Adrenal gland (tissue), 12 donors: Measurements from ENCODE around the gene GPC3. TPM values are rescaled to one million over a fixed set of nuclear protein-coding genes. Genes with fewer than 3 reads are reported as not detected.

Experiments
- DNase-seq, 7 donors: peaks; one replicate each; pipeline ENCODE4 v3.0.0-alpha.2; 2019 to 2020
- H3K27ac ChIP-seq, 5 donors: fragments of 200-600 bp; sonication (generic) in 4 of 5; 1 replicate in 3 of 5; 2 replicates in 2 of 5; pipeline versions ENCODE4 v1.5.1 to v1.8.0; 2016 to 2020; ENCODE audit warnings: mild to moderate bottlenecking in 1 of 5
- H3K27me3 ChIP-seq: fragments of 200-600 bp; 2 replicates; pipeline ENCODE4 v1.8.0; 2021
- H3K36me3 ChIP-seq, 2 donors: fragments of 200-600 bp; replicated peaks in 1 of 2; 1 replicate in 1 of 2; 2 replicates in 1 of 2; pipeline versions ENCODE4 v1.5.1 to v1.8.0; 2018 to 2022
- H3K4me1 ChIP-seq, 2 donors: fragments of 200-600 bp; replicated peaks in 1 of 2; 1 replicate in 1 of 2; 2 replicates in 1 of 2; pipeline versions ENCODE4 v1.5.1 to v1.8.0; 2018 to 2021
- H3K4me3 ChIP-seq, 4 donors: fragments of 200-600 bp; sonication (generic) in 3 of 4; one replicate each; pipeline ENCODE4 v1.5.1; 2016 to 2018
- H3K9me3 ChIP-seq, 3 donors: fragments of 200-600 bp; sonication (generic) in 1 of 3; replicated peaks in 1 of 3; 1 replicate in 2 of 3; 2 replicates in 1 of 3; pipeline versions ENCODE4 v1.5.1 to v1.8.0; 2016 to 2021
- CTCF ChIP-seq, 6 experiments: fragments of 450-650 bp in 4 of 6; fragments of 200-600 bp in 2 of 6; sonication (generic) in 1 of 6; IDR thresholded peaks; 1 replicate in 5 of 6; 2 replicates in 1 of 6; pipeline versions ENCODE4 v1.5.1 to v1.8.0; 2016 to 2021; ENCODE audit warnings: antibody characterized with exemption in 6 of 6, mild to moderate bottlenecking in 2 of 6, moderate library complexity in 1 of 6
- POLR2A ChIP-seq, 2 donors: fragments of 450-650 bp; IDR thresholded peaks; one replicate each; pipeline ENCODE4 v1.6.1; 2017; ENCODE audit warnings: antibody characterized with exemption in 2 of 2, mild to moderate bottlenecking in 2 of 2, moderate library complexity in 1 of 2
- WGBS, 4 donors: extraction: QIAGEN DNeasy Blood & Tissue Kit in 2 of 4; methylation state at CpG; one replicate each; pipeline versions ENCODE4 v1.1.5 to v1.1.7; 2013 to 2017; 5-methylcytosine and 5-hydroxymethylcytosine counted together
- intact Hi-C, 2 donors: fragments of 100-400 bp; cut with DNase I; formaldehyde crosslinking; loops; one replicate each; pipeline versions ENCODE4 v1.14.1 to v1.15.0; 2022 to 2023
- polyA plus RNA-seq, 3 donors: library from polyadenylated mRNA; stranded (reverse); fragments of 200-250 nt in 2 of 3; fragments of 350-450 nt in 1 of 3; fragmentation: Illumina TruSeq in 1 of 3; extraction: RNeasy Lipid Tissue Mini Kit (QIAGEN cat#74804) in 1 of 3; gene quantifications; one replicate each; pipeline ENCODE4 v1.2.3, GENCODE V29; 2013 to 2014
- total RNA-seq, 9 donors: library from RNA; depleted of rRNA in 4 of 9; stranded (reverse); fragments of >200 nt in 4 of 9; fragments of 120-200 nt in 1 of 9; fragmentation: NEBNext Ultra II Directional in 1 of 9; extraction: Animal tissue kit (Norgen Biotek cat#: 25700) in 1 of 9; gene quantifications; one replicate each; pipeline versions ENCODE4 v1.1.0 to v1.2.4, GENCODE V29; 2013 to 2023
- donor health status: healthy with polysubstance abuse.
- donor health status: Bipolar disorder and iron deficiency.
- donor health status: DM: yes; HTN: yes; CAD: no.
- donor health status: DM: no; HTN: no; CAD: no.
- donor health status: DM: no; HTN: no; CAD: no.
- donor health status: DM: yes; HTN: yes; CAD: no.

GPC3 gene
- total and polyA plus RNA-seq, 12 donors, result 3.5 to 56.7 (median 20.9) TPM

GRCh38 chrX:133587071-133587470, 398.3 kb downstream of the GPC3 start:
- 74 to 86% (median 78%) methylated on average over 4 of the region's 4 CpGs for WGBS, 4 donors
- Histone ChIP-seq H3K4me3 (no peak overlapping the region), H3K27ac (no peak overlapping the region), H3K9me3 (no peaks in the 10 kb centered on the region), H3K36me3 (no peaks in the 10 kb centered on the region), H3K4me1 (no peaks in the 10 kb centered on the region), H3K27me3 (peaks cover 24% of the 10 kb centered on the region)
- DNase-seq, result no peak
- TF ChIP-seq POLR2A (IDR thresholded peaks at IDR 0.05) (no peak), CTCF (IDR thresholded peaks at IDR 0.05) (no peak)
- intact Hi-C loops, result no loop called here

GRCh38 chrX:133586443-133586842, 399.0 kb downstream of the GPC3 start:
- H3K9me3 ChIP-seq, result no peaks in the 10 kb centered on the region
- no peak for TF ChIP-seq CTCF (IDR thresholded peaks at IDR 0.05)
- no peak for TF ChIP-seq POLR2A (IDR thresholded peaks at IDR 0.05)
- 66 to 95% (median 77%) methylated on average over 4 of the region's 4 CpGs for WGBS, 4 donors

GRCh38 chrX:133583825-133584224, 401.6 kb downstream of the GPC3 start:
- no peaks in the 10 kb centered on the region for H3K36me3 ChIP-seq
- DNase-seq, result no peak
- no peaks in the 10 kb centered on the region for H3K9me3 ChIP-seq
- peaks cover 13% of the 10 kb centered on the region for H3K27me3 ChIP-seq
- intact Hi-C loops, result no loop called here
- no peaks in the 10 kb centered on the region for H3K4me1 ChIP-seq
- TF ChIP-seq CTCF (IDR thresholded peaks at IDR 0.05) (no peak), POLR2A (IDR thresholded peaks at IDR 0.05) (no peak)
- H3K4me3 ChIP-seq, result no peak overlapping the region
- 64 to 81% (median 73%) methylated on average over 2 of the region's 2 CpGs for WGBS, 4 donors
- H3K27ac ChIP-seq, result no peak overlapping the region

More at GRCh38 chrX:133586443-133586842, 399.0 kb downstream of the GPC3 start:
- Histone ChIP-seq H3K27me3 (peaks cover 24% of the 10 kb centered on the region), H3K27ac (no peak overlapping the region), H3K36me3 (no peaks in the 10 kb centered on the region), H3K4me3 (no peak overlapping the region), H3K4me1 (no peaks in the 10 kb centered on the region)
- intact Hi-C loops, result no loop called here
- DNase-seq, result no peak

- H3K4me3 ChIP-seq, result no peak overlapping the region
- TF ChIP-seq POLR2A (IDR thresholded peaks at IDR 0.05) (no peak), CTCF (IDR thresholded peaks at IDR 0.05) (no peak)
- intact Hi-C loops, result no loop called here
- peaks cover 8% of the 10 kb centered on the region for H3K27me3 ChIP-seq
- no peak for DNase-seq
- no peaks in the 10 kb centered on the region for H3K9me3 ChIP-seq
- WGBS, 4 donors, result 38 to 49% (median 44%) methylated on average over 3 of the region's 3 CpGs
- no peak overlapping the region for H3K27ac ChIP-seq
- H3K4me1 ChIP-seq, result no peaks in the 10 kb centered on the region
- no peaks in the 10 kb centered on the region for H3K36me3 ChIP-seq
These were observed 404.8 kb downstream of the GPC3 start for GRCh38 chrX:133580625-133581024.
